Right renal cortex interstitium (tissue), 3 donors: ENCODE results near the gene MRPS35. TPM values are rescaled to one million over a fixed set of nuclear protein-coding genes. Genes with fewer than 3 reads are reported as not detected.
"Not testable (repeated sequence)": the region's sequence is repeated elsewhere in the genome, so short reads cannot be mapped to it uniquely, and the experiment has no call there.

Source experiments
- DNase-seq, 3 donors: peaks; one replicate each; pipeline ENCODE4 v3.0.0-alpha.2; 2013; ENCODE audit warnings: low read depth in 3 of 3, low spot score in 2 of 3
- polyA plus RNA-seq, 3 donors: library from polyadenylated mRNA; unstranded; fragments of 120-200 nt; gene quantifications; one replicate each; pipeline ENCODE4 v1.2.1, GENCODE V29; 2013; ENCODE audit not compliant: insufficient read length in 3 of 3

Gene MRPS35
- polyA plus RNA-seq, 3 donors, result 80.9 to 89.9 (median 87.3) TPM

DNA sequence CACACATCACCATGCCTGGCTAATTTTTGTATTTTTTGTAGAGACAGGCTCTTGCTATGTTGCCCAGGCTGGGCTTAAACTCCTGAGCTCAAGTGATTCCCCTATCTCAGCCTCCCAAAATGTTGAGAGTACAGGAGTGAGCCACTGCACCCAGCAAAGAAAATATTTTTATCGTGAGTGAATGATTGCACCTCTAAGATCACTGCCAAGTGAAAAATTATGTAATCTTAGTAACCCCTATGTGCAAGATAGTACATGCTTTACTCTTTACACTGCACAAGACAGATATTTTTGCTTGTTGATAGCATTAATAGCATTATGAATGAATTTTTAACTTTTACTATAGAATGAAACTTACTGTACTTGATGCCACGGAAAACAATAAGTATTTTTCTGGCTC is 3.4 kb upstream of the MRPS35 start:
- DNase-seq, result no peak

DNA sequence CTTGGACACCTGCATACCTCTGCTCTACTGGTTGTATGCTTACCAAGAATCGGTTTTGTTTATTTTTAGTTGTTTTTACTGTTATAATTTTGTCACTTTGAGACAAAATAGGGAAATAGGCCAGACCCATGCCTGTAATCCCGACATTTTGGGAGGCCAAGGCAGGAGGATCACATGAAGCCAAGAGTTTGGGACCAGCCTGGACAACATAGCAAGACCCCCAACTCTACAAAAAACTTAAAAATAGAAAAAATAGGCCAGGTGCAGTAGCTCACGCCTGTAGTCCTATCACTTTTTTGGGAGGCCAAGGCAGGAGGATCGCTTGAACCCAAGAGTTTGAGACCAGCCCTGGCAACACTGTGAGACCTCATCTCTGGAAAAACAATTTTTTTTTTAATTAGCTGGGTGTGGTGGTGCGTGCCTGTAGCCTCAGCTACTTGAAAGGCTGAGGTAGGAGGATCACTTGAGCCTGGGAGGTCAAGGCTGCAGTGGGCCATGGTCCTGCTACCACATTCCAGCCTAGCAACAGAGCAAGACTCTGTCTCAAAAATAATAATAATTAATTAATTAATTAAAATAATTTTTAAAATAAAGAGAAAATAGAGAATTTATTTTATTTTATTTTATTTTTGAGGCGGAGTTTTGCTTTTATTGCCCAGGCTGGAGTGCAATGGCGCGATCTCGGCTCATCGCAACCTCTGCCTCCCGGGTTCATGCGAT is 1.3 kb upstream of the MRPS35 start:
- DNase-seq, result no peak

DNA sequence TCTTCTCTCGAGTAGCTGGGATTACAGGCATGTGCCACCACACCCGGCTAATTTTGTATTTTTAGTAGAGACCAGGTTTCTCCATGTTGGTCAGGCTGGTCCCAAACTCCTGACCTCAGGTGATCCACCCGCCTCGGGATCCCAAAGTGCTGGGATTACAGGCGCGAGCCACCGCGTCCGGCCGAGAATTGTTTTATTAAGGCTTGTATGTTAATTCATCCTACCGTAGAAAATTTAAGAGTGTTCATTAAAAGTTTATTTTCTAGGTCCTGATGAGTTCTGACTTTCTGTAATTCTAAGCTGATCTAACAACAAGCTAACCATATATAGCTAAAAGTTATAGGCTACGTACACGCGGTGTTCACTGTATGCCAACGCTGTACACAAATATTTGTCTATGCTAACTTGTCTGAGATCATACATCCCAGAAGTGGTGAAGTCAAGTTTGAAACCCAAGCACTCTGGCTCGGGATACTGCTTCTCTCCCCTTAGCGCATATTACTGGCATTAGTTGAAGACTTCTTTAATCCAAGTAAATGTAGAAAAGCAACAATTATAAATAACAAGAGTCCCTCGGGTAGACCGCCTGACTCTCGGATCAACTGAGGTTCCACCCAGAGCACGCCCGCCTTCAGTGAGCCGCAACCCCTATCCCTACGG is 570 bp upstream of the MRPS35 start:
- peak in 2 of 3 donors; percentile 51 to 57 for DNase-seq

DNA sequence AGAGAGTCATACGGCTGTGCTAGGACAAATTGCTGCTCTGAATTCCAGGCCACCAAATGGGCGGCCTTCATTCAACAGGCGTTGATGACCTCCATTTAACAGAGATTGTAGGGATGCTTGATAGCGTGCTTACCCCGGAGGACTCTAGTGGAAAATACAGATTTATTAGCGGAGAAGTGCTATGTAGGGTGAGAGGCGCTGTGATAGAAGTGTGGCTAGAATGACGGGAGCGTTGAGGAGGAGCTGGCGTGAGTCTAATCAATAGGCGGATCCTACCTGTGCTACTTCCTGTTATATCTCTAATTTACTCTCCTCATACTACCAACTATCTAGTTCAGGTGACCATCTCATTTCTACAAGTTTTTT is 668 bp downstream of the MRPS35 start:
- DNase-seq, result no peak

DNA sequence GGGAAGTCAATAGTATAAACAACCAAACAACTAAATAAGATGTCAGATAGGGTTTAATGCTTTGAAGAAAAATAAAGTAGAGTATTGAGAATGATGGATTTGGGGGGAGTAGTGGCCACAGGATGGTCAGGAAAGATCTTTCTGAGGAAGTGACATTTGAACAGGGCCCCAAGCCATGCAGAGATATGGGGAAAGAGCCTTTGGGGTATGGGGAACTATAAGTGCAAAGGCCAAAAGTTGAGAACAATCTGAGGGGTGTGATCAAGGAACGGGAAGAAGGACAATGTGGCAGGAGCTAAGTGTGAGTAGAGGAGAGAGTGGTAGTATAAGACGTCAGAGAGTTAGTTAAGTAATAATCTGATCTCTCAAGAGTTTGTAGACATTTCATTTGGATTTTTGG is 1.3 kb downstream of the MRPS35 start:
- no peak for DNase-seq

DNA sequence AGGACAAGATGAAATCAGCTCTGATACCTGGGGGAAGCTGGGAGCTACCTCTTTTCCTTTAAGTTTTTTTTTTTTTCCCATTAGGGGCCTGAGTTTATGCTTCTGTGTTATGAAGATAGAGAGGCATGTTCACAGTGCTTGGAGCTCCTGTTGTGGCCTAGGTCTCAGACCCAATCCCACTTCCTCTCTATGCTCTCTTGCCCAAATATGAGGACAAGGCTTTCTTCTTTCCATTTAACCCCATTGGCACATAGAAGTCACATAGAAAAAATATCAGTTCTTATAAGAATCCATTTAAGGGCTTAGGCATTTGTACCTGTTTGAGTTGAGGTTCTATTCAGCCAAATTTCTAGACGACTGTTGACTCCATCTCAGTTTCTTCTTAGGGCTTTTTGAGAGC is 12.6 kb downstream of the MRPS35 start:
- no peak for DNase-seq

DNA sequence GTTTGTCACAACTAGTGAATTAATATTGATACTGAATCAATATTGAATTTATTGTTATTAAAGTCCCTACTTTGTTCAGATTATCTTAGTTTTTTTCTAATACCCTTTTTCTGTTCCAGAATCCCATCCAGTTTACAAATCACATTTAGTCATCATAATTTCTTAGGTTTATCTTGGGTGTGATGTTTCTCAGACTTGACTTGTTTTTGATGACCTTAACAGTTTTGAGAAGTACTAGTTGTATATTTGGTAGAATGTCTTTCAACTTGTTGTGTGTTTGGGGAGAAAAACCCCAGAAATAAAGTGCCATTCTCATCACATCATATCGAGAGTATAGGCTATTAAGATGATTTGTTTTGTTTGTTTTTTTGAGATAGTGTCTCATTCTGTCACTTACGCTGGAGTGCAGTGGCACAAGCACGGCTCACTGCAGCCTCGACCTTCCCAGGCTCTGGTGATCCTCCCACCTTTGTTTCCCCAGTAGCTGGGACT is 19.5 kb downstream of the MRPS35 start:
- DNase-seq, result no peak

DNA sequence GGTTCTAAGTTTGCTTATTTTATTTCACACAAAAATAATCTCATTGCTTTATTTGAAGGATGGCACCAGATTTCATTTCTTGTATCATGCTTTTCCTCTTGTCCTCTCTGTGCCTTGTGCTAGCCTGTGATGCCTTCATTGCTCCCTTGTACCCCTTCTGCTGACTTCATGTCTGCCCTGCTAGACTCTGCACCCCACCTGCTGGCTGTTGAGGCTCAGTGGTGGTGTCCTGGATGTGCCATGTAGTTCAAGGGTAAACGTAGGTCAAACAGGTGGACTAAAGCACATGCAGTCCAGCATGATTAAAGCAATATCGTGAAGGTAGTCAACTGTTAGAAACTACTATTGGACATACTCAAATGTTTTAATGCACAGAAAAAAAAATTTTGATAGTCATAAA is 21.6 kb downstream of the MRPS35 start:
- DNase-seq, result no peak

DNA sequence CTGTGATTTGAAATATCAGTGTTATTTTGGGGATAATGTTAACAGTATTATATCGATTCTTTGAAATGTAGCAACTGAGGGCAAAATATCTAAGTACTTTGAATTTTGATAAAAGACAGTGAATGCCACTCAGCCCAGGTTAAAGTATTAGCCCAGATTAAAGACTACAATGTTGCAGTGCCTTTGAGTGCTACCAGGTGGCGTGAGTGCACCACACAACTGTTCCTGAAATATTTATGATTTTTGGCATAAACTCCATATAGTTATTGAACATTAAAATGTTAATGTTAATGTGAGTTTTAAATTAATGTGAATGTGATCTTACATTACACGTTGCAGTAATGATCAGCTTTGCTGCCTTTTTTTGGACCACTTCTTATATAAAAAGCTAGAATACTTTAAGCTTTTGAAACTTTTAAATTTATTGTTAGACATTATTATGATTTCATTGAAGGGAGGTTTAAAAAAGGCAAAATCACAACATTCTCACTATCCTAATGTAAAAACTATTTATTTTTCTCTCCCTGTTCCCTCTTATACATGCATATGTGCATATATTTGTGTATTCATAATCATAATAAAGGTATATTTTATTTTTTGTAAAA is 22.5 kb downstream of the MRPS35 start:
- DNase-seq, result no peak

DNA sequence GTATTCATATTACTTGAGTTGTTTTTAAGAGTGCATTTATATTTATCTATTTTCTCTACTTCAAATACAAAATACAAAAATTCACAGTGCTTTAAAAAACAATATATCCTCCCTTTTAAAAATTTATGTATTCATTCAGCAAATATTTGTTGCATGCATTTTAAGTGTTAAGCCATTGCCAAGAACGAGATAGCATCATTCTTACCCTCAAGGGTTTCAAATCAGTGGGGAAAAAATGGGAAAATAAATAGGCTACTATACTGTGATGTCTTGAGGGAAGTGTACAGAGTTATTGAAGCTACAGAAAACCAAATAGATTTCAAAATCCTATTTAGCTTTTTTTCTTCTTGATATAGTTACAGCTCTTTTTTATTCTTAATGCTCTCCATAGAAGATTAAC is 23.2 kb downstream of the MRPS35 start:
- no peak for DNase-seq

DNA sequence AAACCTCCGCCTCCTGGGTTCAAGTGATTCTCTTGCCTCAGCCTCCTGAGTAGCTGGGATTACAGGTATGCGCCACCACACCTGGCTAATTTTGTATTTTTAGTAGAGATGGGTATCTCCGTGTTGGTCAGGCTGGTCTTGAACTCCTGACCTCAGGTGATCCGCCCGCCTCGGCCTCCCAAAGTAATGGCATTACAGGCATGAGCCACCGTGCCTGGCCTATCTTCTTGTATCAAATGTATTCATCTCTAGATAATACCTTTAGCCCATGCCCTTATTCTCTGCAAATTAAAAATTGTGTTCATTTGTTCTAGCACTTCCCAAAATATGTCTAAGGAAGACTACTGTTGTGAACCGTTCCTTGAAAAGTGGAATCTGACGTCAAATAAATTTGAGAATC is 23.7 kb downstream of the MRPS35 start:
- not testable (repeated sequence) for DNase-seq

DNA sequence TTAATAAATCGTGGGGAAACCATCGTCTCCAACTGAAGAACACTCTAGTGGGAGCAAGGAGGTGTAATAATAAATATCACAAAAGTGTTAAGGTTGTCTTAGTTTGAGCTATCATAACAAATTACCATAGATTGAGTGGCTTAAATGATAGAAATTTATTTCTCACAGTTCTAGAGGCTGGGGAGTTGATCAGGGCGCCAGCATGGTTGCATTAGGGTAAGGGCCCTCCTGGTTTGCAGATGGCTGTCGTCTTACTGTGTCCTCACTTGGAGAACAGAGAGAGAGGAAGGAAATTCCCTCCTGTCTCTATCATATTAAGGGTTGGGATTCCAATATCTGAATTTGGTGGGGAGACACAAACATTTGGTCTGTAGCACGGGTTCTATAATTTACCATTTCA is 33.0 kb downstream of the MRPS35 start:
- no peak for DNase-seq

DNA sequence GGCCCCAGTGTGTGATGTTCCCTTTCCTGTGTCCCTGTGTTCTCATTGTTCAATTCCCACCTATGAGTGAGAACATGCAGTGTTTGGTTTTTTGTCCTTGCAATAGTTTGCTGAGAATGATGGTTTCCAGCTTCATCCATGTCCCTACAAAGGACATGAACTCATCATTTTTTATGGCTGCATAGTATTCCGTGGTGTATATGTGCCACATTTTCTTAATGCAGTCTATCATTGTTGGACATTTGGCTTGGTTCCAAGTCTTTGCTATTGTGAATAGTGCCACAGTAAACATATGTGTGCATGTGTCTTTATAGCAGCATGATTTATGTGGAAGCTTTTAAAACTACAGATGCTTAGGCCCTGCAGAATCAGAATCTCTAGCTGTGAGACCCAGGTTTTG is 35.1 kb downstream of the MRPS35 start:
- not testable (repeated sequence) for DNase-seq

DNA sequence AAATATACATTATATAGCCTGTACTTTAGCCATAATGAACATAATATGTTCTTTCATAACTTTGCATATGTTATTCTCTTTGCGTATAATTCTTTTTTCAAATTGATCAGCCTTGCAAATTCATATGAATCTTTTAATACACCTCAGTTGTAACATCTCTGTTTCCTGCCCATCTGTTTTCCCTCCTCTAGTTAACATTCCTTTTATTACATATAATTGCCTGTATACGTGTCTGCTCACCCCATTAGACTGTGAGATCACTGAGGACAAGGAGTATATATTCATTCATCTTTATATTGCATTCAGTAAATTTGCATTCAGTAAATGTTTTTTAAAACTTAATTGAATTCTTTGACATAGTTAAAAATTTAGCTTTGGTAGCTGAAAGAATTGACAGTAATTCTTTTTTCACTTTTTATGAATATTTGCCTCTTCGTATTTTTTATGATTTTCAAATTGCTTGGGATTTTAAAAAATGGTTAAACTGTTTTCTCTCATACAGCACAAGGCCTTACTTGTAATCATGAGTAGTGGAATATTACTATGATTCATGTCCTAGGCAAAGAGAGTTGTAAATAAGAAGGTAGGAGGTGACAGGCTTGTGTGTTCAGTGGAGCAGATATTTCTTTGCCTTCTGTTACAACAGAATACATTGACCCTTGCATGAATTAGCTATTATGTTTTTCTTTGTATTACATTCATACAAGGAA is 36.6 kb downstream of the MRPS35 start:
- no peak for DNase-seq

DNA sequence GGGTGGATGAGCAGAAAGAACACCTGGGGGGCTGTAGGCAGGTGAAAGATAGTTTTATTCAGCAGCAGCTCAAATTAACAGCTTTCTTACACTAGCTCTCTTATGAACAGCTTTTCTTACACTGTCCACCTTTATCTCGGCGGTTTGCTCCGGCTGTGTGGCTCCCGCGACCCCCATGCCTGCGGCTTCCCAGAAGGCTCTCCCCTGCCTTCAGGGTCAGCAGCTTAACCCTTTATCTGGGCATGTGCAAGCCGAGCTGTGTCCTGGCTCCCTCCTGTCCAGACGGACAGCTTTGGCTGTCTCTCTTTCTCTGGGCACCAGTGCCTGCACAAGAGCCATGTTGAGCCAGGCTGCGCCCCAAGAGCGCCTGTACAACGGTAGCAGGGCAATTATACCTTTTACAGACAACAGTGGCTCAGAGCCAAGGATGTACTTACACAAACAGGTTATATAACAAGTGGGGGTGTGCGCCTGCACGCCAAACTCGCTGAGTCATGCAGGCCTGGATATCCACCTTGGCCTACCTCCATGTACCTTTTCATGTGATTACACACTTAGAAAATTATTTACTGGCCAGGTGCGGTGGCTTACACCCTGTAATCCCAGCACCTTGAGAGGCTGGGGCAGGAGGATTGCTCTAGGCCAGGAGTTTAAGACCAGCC is 40.9 kb downstream of the MRPS35 start:
- DNase-seq, result no peak

DNA sequence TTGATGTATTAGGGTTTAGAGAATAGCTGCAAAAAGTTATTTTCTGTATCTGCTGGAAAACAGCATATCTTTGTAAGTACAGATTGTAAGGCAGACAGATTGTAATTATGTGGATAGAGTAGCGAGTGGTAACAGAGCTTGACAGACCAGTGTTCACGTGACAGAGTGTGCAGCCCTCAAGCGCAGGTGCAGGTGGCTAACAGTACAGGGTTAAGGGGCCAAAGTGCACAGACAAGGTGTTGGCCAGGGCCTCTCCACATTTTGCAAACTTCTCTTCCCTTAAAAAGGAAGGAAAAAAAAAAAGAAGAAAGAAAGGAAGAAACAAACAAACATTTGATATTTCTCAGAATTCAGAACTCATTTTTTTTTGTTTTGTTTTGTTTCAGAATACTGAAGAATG is 44.2 kb downstream of the MRPS35 start:
- no peak for DNase-seq

DNA sequence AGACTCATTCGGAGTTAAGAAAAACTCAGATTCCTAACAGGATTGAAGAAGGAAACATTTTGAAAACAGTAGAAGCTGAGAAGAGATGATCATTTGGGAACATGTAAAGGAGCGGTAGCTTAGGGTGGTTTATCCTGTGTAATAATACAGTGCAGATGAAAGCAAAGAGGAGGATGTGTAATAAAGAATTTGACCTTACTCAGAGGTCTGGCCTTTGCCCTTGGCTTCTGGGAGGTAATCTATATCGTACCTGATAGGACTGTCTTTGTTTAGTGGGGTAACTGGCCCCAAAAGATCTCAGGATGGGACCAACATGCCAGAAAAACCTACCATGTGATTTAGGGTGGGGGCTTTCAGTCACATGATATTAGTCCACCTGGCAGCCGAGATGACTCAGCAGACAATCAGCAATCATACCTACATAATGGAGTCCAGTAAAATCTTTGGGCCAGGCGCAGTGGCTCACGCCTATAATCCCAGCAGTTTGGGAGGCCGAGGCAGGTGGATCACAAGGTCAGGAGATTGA is 46.1 kb downstream of the MRPS35 start:
- no peak for DNase-seq

DNA sequence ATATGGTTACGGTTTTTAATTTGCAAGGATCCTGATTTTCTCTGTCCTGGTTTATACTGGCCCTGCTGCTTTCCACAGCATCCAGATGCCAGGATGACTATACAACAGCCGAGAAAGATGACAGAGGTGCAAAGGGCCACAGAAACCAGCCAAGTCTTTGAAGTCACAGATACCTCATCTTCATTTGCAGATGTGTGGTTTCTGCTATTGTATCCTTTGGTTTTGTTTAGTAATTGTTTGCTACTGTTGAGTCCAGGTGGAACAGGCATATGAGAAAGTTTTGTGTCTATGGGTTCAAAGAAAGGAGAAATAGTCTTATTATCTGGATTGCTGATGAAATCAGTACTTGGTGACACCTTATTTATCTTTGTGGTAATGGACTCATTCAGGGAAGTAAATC is 52.1 kb downstream of the MRPS35 start:
- DNase-seq, result no peak

DNA sequence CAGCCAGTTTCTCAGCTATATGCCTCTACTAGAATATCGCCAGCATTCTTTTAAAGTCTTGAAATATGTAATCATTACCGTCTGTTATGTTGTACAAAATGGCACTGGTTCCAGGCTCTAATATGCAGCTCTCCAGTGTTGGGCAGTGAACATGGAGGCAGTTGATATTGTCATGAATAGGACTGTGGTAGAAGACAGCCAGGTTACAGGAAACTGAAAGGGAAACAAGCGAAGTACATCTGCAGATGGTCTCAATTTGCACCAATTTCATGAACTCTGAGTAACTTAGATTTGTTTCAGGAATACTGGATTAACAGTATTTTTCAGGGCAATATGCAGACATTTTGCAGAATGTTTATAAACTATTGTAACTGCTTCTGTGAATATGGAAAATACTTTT is 56.0 kb downstream of the MRPS35 start:
- no peak for DNase-seq

DNA sequence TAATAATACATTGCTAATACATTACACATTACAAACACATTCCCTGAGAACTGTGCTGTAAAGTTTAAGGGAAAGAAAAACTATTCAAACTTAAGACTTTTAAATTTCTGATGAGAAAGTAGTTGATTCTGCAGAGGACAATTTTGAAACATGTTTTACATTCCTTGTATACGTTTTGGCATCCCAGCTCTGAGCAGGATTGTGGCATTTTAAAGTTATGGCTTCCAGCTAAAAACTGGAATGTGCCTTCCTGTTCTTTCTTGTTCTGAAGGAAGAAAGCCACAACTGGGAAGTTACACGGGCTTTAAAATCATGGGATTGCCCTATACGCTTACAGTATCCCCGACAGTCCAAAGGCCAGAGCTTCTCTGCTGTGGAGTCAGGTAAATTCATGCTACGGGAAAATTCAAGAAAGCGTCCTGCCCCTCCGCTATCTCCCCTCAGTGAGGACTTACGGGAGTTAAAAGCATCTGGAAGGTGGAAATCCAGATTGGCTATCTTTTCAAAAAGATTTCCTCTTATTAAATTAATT is 58.6 kb downstream of the MRPS35 start:
- no peak for DNase-seq
